ENCODE measurements around the gene PLTP.
"Not testable (repeated sequence)": the region's sequence is repeated elsewhere in the genome, so short reads cannot be mapped to it uniquely, and the experiment has no call there.

Gene PLTP, protein sequence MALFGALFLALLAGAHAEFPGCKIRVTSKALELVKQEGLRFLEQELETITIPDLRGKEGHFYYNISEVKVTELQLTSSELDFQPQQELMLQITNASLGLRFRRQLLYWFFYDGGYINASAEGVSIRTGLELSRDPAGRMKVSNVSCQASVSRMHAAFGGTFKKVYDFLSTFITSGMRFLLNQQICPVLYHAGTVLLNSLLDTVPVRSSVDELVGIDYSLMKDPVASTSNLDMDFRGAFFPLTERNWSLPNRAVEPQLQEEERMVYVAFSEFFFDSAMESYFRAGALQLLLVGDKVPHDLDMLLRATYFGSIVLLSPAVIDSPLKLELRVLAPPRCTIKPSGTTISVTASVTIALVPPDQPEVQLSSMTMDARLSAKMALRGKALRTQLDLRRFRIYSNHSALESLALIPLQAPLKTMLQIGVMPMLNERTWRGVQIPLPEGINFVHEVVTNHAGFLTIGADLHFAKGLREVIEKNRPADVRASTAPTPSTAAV

DNA sequence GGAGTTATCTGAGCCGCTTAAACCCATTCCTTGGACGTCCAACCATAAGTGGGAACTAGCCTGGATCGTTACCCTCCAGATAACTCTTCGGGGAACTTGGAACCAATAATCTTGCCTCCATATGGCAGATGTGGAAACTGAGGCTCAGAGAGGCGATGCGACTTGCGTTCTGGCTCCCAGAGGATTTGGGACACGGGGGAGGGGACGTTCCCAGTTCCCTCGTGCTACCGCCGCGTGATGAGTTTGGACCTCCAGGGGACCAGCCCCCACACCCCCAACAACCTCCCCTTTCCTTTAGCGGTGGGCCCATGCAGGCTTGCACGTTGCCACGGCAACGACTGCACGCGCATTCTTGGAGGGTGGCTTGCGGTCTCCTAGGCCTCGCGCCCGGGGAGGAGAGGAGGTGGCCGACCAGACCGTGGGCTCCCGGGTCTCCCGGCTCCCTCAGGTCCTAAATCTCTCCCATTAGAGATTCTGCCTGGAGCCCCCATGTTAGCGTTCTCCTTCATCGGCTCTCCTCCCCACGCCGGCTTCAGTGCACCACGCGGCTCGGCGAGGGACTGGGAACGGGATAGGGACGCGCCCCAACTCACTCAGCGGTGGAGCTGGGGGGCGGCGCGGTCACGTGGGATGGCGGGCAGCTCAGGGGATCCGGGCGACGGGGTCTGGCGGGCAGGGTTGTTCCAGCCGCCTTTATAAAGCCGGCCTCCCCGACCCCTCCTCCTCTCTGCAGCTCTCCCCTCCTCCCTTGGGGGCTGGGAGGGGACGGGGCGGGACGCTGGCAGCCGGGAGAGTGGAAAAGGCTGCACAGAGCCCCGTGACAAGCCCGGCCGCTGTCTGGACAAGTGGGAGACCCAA lies at the start of gene PLTP:
Gene PLTP (minus strand): TSS at position 670 of the 858 bp plus-strand sequence. CDS start 703 bp downstream, outside the sequence.
- DNase-seq, result no peak

GRCh38 chr20:45959956-45960630 lies 48.1 kb upstream of the PLTP start:
- DNase-seq, result no peak

GRCh38 chr20:45959126-45959525 lies 47.2 kb upstream of the PLTP start:
- no peak for DNase-seq

- DNase-seq, result no peak
Observed at GRCh38 chr20:45958593-45958992, 46.6 kb upstream of the PLTP start.

- DNase-seq, result no peak
Observed at GRCh38 chr20:45957021-45957941, 45.3 kb upstream of the PLTP start.

GRCh38 chr20:45956326-45956725 lies 44.4 kb upstream of the PLTP start:
- not testable (repeated sequence) for DNase-seq

GRCh38 chr20:45953672-45954071 lies 41.7 kb upstream of the PLTP start:
- DNase-seq, result no peak

- DNase-seq, result no peak
Observed at GRCh38 chr20:45952861-45953260, 40.9 kb upstream of the PLTP start.

- no peak for DNase-seq
Observed at GRCh38 chr20:45951925-45952834, 40.2 kb upstream of the PLTP start.

DNA sequence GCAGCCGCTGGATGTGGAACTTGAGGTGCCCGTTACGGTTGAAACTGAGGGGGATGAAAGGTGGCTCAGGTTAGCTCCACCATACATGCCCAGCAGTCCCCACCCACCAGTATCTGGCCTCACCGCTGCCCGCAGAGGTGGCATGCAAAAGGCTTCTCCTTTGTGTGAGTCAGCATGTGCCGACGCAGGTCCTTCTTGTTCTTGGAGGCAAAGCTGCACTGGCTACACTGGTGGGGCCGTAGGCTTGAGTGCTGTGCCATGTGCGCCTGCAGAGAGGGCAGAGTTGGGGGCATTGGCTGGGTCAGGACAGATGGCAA lies 38.3 kb upstream of the PLTP start:
- no peak for DNase-seq

- DNase-seq, result no peak
Observed at GRCh38 chr20:45949542-45950329, 37.8 kb upstream of the PLTP start.

DNA sequence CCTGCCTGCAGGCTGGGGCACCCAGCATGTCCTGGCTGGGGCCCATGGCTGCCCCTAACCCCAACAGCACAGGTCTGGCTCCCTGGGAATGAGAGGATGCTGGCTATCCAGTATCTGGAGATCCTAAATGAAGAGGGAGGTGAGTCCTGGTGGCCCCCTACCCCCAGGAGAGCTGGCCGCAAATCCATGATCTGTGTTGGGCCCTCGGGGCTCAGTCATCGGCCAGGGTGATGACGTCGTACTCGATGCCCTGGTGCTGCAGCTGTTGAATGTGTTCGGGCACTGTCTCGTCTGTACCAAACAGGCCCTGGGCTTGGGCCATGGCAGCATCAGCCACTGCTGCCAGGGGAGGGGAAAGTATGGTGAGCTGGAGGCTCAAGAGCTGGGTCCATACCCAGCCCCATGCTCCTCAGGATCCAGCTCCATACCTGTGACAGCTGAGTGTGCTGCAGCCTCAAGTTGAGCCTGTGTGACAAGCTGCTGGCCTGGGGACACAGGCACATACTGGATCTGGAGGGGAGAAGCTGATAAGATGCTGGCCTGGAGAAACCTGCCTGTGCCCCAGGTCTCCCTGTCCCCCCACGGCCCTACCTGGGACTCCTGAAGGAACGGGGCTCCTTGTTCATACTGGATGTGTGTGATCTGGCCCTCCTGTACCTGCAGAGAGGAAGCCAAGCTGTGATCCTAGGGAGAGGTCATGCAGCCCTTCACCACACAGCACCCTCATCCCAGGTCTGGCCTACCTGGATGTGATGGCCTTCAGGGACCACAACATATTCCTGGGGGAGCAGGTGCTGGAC lies 37.0 kb upstream of the PLTP start:
- DNase-seq, result no peak

DNA sequence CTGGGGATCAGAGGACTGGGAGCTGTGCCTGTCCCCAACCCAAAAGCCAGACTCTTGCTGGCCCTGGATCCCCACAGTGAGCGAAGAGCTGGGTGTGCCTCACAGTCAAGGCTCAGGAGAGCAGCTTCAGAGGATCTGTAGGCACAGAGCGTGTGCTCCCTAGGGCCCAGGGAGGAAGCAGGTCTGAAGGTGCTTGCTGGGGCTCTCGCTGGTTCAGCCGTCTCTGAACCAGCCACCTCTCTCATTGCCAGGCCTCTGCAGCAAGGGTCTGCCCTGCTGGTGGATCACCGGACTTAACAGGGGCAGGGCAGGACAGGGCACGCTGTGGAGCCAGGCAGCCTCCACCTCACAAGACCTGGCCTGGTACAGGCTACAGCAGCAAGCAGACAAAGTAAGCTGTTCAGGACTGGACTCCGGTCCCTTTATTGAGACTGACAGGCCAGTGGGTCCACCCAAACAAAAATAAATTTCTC lies 36.3 kb upstream of the PLTP start:
- no peak for DNase-seq

GRCh38 chr20:45947110-45947866 lies 35.3 kb upstream of the PLTP start:
- DNase-seq, result no peak

- DNase-seq, result no peak
Observed at GRCh38 chr20:45946149-45946970, 34.4 kb upstream of the PLTP start.

- no peak for DNase-seq
Observed at GRCh38 chr20:45945678-45946148, 33.8 kb upstream of the PLTP start.

DNA sequence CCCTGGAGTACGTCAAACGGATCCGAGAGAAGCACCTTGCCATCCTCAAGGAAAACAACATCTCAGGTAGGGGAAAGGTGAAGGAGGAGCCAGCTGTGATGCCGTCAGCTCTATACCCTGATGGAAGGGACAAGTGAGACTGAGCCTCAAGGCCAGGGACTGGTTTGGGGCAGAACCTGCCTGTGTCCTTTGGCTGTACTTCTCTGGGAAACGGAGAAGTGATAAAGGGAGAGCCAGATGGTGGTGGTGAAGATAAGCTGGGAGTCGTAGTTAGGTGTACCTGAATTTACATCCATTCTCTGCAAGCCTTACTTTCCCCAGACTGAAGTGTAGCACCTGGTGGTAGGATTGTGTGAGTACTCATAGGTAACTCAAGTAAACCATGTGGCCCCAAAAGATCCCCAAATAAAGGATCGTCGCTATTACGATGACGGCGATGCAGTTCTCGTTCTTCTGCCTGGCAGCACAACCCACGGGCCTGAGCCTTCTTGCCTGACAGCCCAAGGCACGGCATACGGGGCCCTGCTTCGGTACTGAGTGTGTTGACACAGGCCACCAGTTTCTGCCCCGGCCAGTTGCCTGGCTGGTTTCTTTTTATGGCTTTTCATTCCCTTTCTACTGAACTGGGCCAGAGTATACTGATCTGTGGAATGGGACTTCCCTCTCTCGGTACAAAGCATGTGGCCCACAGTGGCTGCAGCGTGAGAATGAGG lies 33.2 kb upstream of the PLTP start:
- DNase-seq, result no peak

Measured in NCI-H510A (cell line).